K562 (cell line): Measurements from ENCODE around the gene STAT4. TPM values are rescaled to one million over a fixed set of nuclear protein-coding genes. Genes with fewer than 3 reads are reported as not detected.

Experiments
- ATAC-seq: fragments of 200-7000 bp; cut with Tn5 transposase; 3 replicates; pipeline ENCODE4 v1.9.1; 2020; ENCODE audit warnings: moderate library complexity
- BruUV-seq: library from RNA; stranded (reverse); fragments of 400-500 nt; replicated peaks from 2 replicates; lab custom pipeline; 2021; lab: Mats Ljungman, UMichigan
- CTCF ChIA-PET: fragments of 300-600 bp; formaldehyde crosslinking; extraction: SDS; loops from one replicate; lab custom pipeline; 2021; ENCODE audit warnings: low intra/inter-chr PET ratio; lab: Yijun Ruan, JAX
- POLR2A ChIA-PET: fragments of 300-600, 350-650 bp; sonication (Branson Sonifier 250); formaldehyde crosslinking; extraction: SDS; loops from one replicate; lab custom pipeline; 2021; ENCODE audit warnings: antibody characterized with exemption, inconsistent platforms; lab: Yijun Ruan, JAX
- DNase-seq, 4 experiments: peaks; one replicate each; pipeline versions ENCODE4 v3.0.0 to v3.0.0-alpha.2; 2011 to 2018; ENCODE audit warnings: low spot score in 3 of 4, mixed read lengths in 3 of 4; ENCODE audit errors: extremely low read depth in 1 of 4
- FAIRE-seq: peaks from 2 replicates; lab custom pipeline; 2011; peaks lifted over from hg19 to GRCh38; lab: Jason Lieb, UNC
- H2AFZ ChIP-seq: 2 replicates; pipeline ENCODE4 v1.6.0; 2011; ENCODE audit warnings: low read depth, low read length, control low read depth, inconsistent platforms
- H3K27ac ChIP-seq: fragments of 200-600 bp; 3 replicates; pipeline ENCODE4 v1.8.0; 2011; ENCODE audit warnings: low read depth, mild to moderate bottlenecking, control low read depth, inconsistent platforms, low read length, moderate library complexity, mixed read lengths; ENCODE audit errors: extremely low read depth
- H3K27me3 ChIP-seq, 2 experiments: fragments of 300-600 bp in 1 of 2; 2 replicates in 1 of 2; 3 replicates in 1 of 2; pipeline versions ENCODE4 v1.6.0 to v1.8.0; 2011; ENCODE audit warnings: inconsistent platforms in 2 of 2, low read length in 2 of 2, mild to moderate bottlenecking in 1 of 2, mixed read lengths in 1 of 2, moderate library complexity in 1 of 2; ENCODE audit not compliant: control insufficient read depth in 2 of 2, insufficient read depth in 2 of 2
- H3K36me3 ChIP-seq: fragments of 300-600 bp; 3 replicates; pipeline ENCODE4 v1.8.0; 2011; ENCODE audit warnings: mild to moderate bottlenecking, low read length, inconsistent platforms; ENCODE audit not compliant: control insufficient read depth, insufficient read depth
- H3K4me1 ChIP-seq, 2 experiments: fragments of 200-600 bp in 1 of 2; replicated peaks in 1 of 2; 2 replicates in 1 of 2; 3 replicates in 1 of 2; pipeline versions ENCODE4 v1.5.1 to v1.8.0; 2011; ENCODE audit warnings: inconsistent platforms in 2 of 2, low read length in 2 of 2, mild to moderate bottlenecking in 1 of 2, mixed read lengths in 1 of 2, moderate library complexity in 1 of 2; ENCODE audit not compliant: control insufficient read depth in 2 of 2, insufficient read depth in 2 of 2
- H3K4me2 ChIP-seq: 2 replicates; pipeline ENCODE4 v1.6.1; 2011; ENCODE audit warnings: low read length, control low read depth, inconsistent platforms, mixed read lengths; ENCODE audit not compliant: insufficient read depth
- H3K4me3 ChIP-seq: fragments of 200-600 bp; sonication (generic), shearing (Covaris generic); 2 replicates; pipeline ENCODE4 v1.5.1; 2016; ENCODE audit warnings: control low read depth, inconsistent platforms
- H3K79me2 ChIP-seq: fragments of 200-600 bp; 3 replicates; pipeline ENCODE4 v1.8.0; 2011; ENCODE audit warnings: low read length, inconsistent platforms; ENCODE audit not compliant: control insufficient read depth, insufficient read depth
- H3K9ac ChIP-seq, 2 experiments: 2 replicates each; pipeline versions ENCODE4 v1.6.0 to v1.6.1; 2011; ENCODE audit warnings: low read depth in 2 of 2, low read length in 2 of 2, control low read depth in 1 of 2, inconsistent platforms in 1 of 2, mild to moderate bottlenecking in 1 of 2, mixed read lengths in 1 of 2; ENCODE audit not compliant: insufficient read depth in 1 of 2
- H3K9me1 ChIP-seq: one replicate; pipeline ENCODE4 v1.6.0; 2011; ENCODE audit warnings: inconsistent platforms, mild to moderate bottlenecking, low read length, moderate library complexity; ENCODE audit not compliant: control insufficient read depth, insufficient read depth
- H3K9me3 ChIP-seq: replicated peaks from 2 replicates; pipeline ENCODE4 v1.5.1; 2011; ENCODE audit warnings: low read depth, low read length, inconsistent platforms; ENCODE audit not compliant: control insufficient read depth, insufficient read depth
- H4K20me1 ChIP-seq: replicated peaks from 2 replicates; pipeline ENCODE4 v1.6.1; 2011; ENCODE audit warnings: low read length, inconsistent platforms, mixed read lengths; ENCODE audit not compliant: control insufficient read depth, insufficient read depth
- CC2D1A ChIP-seq: fragments of 450-650 bp; IDR thresholded peaks from 2 replicates; pipeline ENCODE4 v1.6.1; 2017; ENCODE audit warnings: mild to moderate bottlenecking
- HMG20B ChIP-seq: fragments of 250-450 bp; sonication (Bioruptor Pico); IDR thresholded peaks from 2 replicates; pipeline ENCODE4 v1.5.0; 2021; ENCODE audit warnings: mild to moderate bottlenecking
- IRF9 ChIP-seq: fragments of 450-650 bp; IDR thresholded peaks from 2 replicates; pipeline ENCODE4 v1.6.1; 2016; ENCODE audit warnings: missing biosample characterization, missing genetic modification characterization
- LEF1 ChIP-seq: fragments of 450-650 bp; IDR thresholded peaks from 2 replicates; pipeline ENCODE4 v1.6.1; 2016; ENCODE audit warnings: mild to moderate bottlenecking
- MCM2 ChIP-seq: fragments of 450-650 bp; IDR thresholded peaks from 2 replicates; pipeline ENCODE4 v1.6.1; 2017; ENCODE audit warnings: low read depth, mild to moderate bottlenecking
- OTX1 ChIP-seq: fragments of 450-650 bp; formaldehyde crosslinking; IDR thresholded peaks from 2 replicates; pipeline ENCODE4 v1.4.0; 2022; ENCODE audit warnings: mild to moderate bottlenecking
- PCBP2 ChIP-seq: fragments of 200-400 bp; formaldehyde crosslinking; IDR thresholded peaks from 2 replicates; pipeline ENCODE4 v1.6.1; 2018; ENCODE audit warnings: low read length, low read depth, mild to moderate bottlenecking, moderate library complexity; ENCODE audit not compliant: poor library complexity, severe bottlenecking
- SOX6 ChIP-seq: fragments of 450-650 bp; IDR thresholded peaks from 2 replicates; pipeline ENCODE4 v1.6.1; 2014; ENCODE audit warnings: mild to moderate bottlenecking
- SP1 ChIP-seq: sonication (generic); formaldehyde crosslinking; IDR thresholded peaks from 2 replicates; pipeline ENCODE4 v1.8.1; 2022; ENCODE audit warnings: mild to moderate bottlenecking, missing genetic modification reagents
- TAF1 ChIP-seq: IDR thresholded peaks from 2 replicates; pipeline ENCODE4 v1.6.1; 2011; ENCODE audit warnings: mild to moderate bottlenecking, low read length, moderate library complexity; ENCODE audit not compliant: insufficient read depth, control insufficient read depth, severe bottlenecking; ENCODE audit errors: extremely low read depth
- TARDBP ChIP-seq: fragments of 450-650 bp; IDR thresholded peaks from 2 replicates; pipeline ENCODE4 v1.6.1; 2016
- TEAD4 ChIP-seq, 2 experiments: sonication (generic) in 1 of 2; formaldehyde crosslinking in 1 of 2; IDR thresholded peaks; 2 replicates each; pipeline versions ENCODE4 v1.6.1 to v1.8.0; 2012 to 2022; ENCODE audit warnings: borderline replicate concordance in 1 of 2, inconsistent platforms in 1 of 2, low read length in 1 of 2, mild to moderate bottlenecking in 1 of 2, missing genetic modification reagents in 1 of 2
- ZNF124 ChIP-seq: sonication (generic); formaldehyde crosslinking; IDR thresholded peaks from 2 replicates; pipeline ENCODE4 v1.8.1; 2022; ENCODE audit warnings: missing genetic modification reagents
- ZNF561 ChIP-seq: fragments of 450-650 bp; formaldehyde crosslinking; conservative IDR thresholded peaks from 2 replicates; pipeline ENCODE4 v1.4.0; 2020; ENCODE audit warnings: mild to moderate bottlenecking, moderate library complexity
- ZNF778 ChIP-seq: fragments of 450-650 bp; formaldehyde crosslinking; IDR thresholded peaks from 2 replicates; pipeline ENCODE4 v1.4.0; 2020; ENCODE audit warnings: mild to moderate bottlenecking, moderate library complexity
- WGBS: fragments of 100-300 bp; shearing (Covaris generic); methylation state at CpG from one replicate; pipeline ENCODE4 v1.1.6; 2016; ENCODE audit warnings: low coverage, mixed read lengths; ENCODE audit not compliant: insufficient coverage; ENCODE audit errors: missing lambda C conversion rate; 5-methylcytosine and 5-hydroxymethylcytosine counted together
- in situ Hi-C: fragments of 300-500 bp; cut with MboI; formaldehyde crosslinking; loops from 4 replicates; pipeline ENCODE4 v1.15.0; 2018; ENCODE audit warnings: inconsistent platforms, mixed read lengths
- intact Hi-C: fragments of 100-400 bp; cut with micrococcal nuclease; formaldehyde crosslinking; loops from 2 replicates; pipeline ENCODE4 v1.14.2; 2022
- polyA plus RNA-seq, 8 experiments: library from polyadenylated mRNA; depleted of rRNA in 4 of 8; stranded (reverse) in 5 of 8; unstranded in 3 of 8; fragments of >200 nt; fragmentation: Nextera tagmentation in 2 of 8; fragmentation: Illumina TruSeq in 1 of 8; extraction: Ambion mirVana in 2 of 8; extraction: Trizol in 1 of 8; gene quantifications; 2 replicates each; pipeline versions ENCODE4 v1.2.1 to v1.2.3, GENCODE V29; 2011 to 2014; ENCODE audit warnings: inconsistent platforms in 1 of 8, missing spikeins in 1 of 8
- total RNA-seq, 7 experiments: library from RNA; depleted of rRNA in 6 of 7; stranded (reverse); fragments of >200 nt in 6 of 7; fragmentation: Illumina TruSeq in 2 of 7; extraction: Trizol in 2 of 7; gene quantifications; 2 replicates each; pipeline versions ENCODE4 v1.2.1 to v1.2.3, GENCODE V29; 2011 to 2021; ENCODE audit warnings: low replicate concordance in 1 of 7
- TF ChIP-seq, protein P1 (sequence below): IDR thresholded peaks from 2 replicates; pipeline ENCODE4 v1.6.1; 2011; ENCODE audit warnings: borderline replicate concordance, low read depth, mild to moderate bottlenecking, moderate library complexity, low read length; ENCODE audit not compliant: insufficient read depth, poor library complexity, severe bottlenecking
- TF ChIP-seq, protein P2 (sequence below): fragments of 250-450 bp; sonication (Bioruptor Pico); IDR thresholded peaks from 2 replicates; pipeline ENCODE4 v1.4.0; 2020; ENCODE audit warnings: mild to moderate bottlenecking, moderate library complexity

STAT4 gene
- total and polyA plus RNA-seq, 9 of the 15 experiments (the other 6 are each of a cell fraction or from before 2014, with no cell fraction given) = 0.01 to 0.06 (median 0.03) TPM; not detected in 6

- no peaks in the 10 kb centered on the region for H3K36me3 ChIP-seq
- WGBS = 8% methylated on average over 2 of the region's 2 CpGs
- no peak overlapping the region for H3K4me3 ChIP-seq
- ChIA-PET POLR2A (no interaction called here), CTCF (interaction anchor here (0.8 kb wide), 1 partner anchor 250 kb away, joined by 4 read pairs; no protein-coding TSS in a partner anchor)
- DNase-seq = no peak
- H3K9me1 ChIP-seq = no peaks in the 10 kb centered on the region
- H3K4me1 ChIP-seq = peaks cover 0 to 13% of the 10 kb centered on the region in 2 experiments; a peak in 3 of 5 replicates
- H3K4me2 ChIP-seq = no peak overlapping the region
- no peak for ATAC-seq
- no peak overlapping the region for H3K27ac ChIP-seq
- intact Hi-C loops = loop anchor here (5.0 kb wide), 2 partner anchors 179 to 249 kb away; no protein-coding TSS in a partner anchor
- H3K9me3 ChIP-seq = no peaks in the 10 kb centered on the region
- H2AFZ ChIP-seq = 0 out of 2 replicates have a peak overlapping the region, but pooled peaks have one; percentile 9
- H3K9ac ChIP-seq = no peak overlapping the region
- in situ Hi-C loops = loop anchor here (10.0 kb wide), 1 partner anchor 814 kb away; the partner anchor contains the start of gene CAVIN2
- H3K27me3 ChIP-seq = no peaks in the 10 kb centered on the region
- BruUV-seq = no TSS peak
- H3K79me2 ChIP-seq = no peaks in the 10 kb centered on the region
- H4K20me1 ChIP-seq = no peaks in the 10 kb centered on the region
- no peak for FAIRE-seq
- TF ChIP-seq MCM2 = no peak
- no peak for TF ChIP-seq ZNF778
- no peak for TF ChIP-seq TARDBP
- TF ChIP-seq CC2D1A = no peak
- no peak for TF ChIP-seq LEF1
- no peak for TF ChIP-seq ZNF124
- no peak for TF ChIP-seq SP1 (CRISPR knock-in tag)
- TF ChIP-seq TAF1 = no peak
- TF ChIP-seq ZNF561 = no peak
- no peak for TF ChIP-seq IRF9 (tag)
- no peak for TF ChIP-seq OTX1 (CRISPR knock-in tag)
- TF ChIP-seq HMG20B (CRISPR knock-in tag) = no peak
- TF ChIP-seq SOX6 = no peak
- no peak for TF ChIP-seq PCBP2
- TF ChIP-seq TEAD4 (IDR thresholded peaks at IDR 0.05; ENCODE audit: low read length) = no peak
- TF ChIP-seq TEAD4 (CRISPR knock-in tag; IDR thresholded peaks at IDR 0.05; ENCODE audit: borderline replicate concordance) = no peak
- TF ChIP-seq, protein P1, sequence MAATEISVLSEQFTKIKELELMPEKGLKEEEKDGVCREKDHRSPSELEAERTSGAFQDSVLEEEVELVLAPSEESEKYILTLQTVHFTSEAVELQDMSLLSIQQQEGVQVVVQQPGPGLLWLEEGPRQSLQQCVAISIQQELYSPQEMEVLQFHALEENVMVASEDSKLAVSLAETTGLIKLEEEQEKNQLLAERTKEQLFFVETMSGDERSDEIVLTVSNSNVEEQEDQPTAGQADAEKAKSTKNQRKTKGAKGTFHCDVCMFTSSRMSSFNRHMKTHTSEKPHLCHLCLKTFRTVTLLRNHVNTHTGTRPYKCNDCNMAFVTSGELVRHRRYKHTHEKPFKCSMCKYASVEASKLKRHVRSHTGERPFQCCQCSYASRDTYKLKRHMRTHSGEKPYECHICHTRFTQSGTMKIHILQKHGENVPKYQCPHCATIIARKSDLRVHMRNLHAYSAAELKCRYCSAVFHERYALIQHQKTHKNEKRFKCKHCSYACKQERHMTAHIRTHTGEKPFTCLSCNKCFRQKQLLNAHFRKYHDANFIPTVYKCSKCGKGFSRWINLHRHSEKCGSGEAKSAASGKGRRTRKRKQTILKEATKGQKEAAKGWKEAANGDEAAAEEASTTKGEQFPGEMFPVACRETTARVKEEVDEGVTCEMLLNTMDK = no peak
- TF ChIP-seq, protein P2, sequence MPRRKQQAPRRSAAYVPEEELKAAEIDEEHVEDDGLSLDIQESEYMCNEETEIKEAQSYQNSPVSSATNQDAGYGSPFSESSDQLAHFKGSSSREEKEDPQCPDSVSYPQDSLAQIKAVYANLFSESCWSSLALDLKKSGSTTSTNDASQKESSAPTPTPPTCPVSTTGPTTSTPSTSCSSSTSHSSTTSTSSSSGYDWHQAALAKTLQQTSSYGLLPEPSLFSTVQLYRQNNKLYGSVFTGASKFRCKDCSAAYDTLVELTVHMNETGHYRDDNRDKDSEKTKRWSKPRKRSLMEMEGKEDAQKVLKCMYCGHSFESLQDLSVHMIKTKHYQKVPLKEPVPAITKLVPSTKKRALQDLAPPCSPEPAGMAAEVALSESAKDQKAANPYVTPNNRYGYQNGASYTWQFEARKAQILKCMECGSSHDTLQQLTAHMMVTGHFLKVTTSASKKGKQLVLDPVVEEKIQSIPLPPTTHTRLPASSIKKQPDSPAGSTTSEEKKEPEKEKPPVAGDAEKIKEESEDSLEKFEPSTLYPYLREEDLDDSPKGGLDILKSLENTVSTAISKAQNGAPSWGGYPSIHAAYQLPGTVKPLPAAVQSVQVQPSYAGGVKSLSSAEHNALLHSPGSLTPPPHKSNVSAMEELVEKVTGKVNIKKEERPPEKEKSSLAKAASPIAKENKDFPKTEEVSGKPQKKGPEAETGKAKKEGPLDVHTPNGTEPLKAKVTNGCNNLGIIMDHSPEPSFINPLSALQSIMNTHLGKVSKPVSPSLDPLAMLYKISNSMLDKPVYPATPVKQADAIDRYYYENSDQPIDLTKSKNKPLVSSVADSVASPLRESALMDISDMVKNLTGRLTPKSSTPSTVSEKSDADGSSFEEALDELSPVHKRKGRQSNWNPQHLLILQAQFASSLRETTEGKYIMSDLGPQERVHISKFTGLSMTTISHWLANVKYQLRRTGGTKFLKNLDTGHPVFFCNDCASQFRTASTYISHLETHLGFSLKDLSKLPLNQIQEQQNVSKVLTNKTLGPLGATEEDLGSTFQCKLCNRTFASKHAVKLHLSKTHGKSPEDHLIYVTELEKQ (CRISPR knock-in tag) = no peak
Measured at GRCh38 chr2:191031256-191031655, 119.5 kb downstream of the STAT4 start.
